ENCODE measurements around the gene RDH11. TPM values are rescaled to one million over a fixed set of nuclear protein-coding genes. Genes with fewer than 3 reads are reported as not detected.

RDH11 gene
- total and polyA plus RNA-seq, 2 experiments from 2014 or later, result 95.2 to 139 TPM

DNA sequence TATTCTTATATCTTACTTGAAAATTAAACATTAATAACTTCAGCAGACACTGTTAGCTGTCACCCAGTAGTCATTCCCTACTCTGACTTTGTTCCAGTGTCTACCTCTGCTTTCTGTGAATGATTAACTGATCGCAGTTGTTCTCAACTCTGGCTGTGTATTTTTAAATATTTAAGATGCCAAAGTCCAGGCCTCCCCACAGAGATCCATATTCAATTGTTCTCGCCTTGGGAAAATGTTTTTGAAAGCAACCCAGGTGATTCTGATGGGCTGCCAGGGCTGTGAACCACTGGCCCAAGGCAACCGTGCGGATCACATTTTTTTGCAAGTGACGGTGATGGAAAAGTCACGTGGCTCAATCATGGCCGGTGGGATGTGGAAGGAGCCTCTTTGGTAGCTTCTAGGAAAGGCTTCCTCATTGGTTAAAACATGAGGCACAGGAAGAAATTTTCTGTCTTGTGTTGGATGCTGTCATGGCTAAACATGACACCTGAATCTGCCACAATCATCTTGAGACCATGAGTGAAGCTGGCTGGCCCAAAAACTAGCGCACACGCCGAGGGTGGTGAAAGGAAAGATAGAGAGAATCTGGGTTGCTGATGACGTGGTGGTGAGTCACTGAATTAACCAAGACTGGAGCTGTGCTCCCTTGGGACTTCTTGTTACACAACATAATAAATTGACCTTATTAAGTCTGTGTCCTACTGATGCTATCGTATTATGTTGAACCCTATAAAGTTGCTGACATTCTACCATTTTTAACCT, 43.4 kb upstream of the RDH11 start:
- Histone ChIP-seq H4K20me1 (replicated peaks; ENCODE audit: insufficient read depth) (no peaks in the 10 kb centered on the region), H3K9me2 (ENCODE audit: insufficient read depth) (0 out of 2 replicates have a peak, but pooled peaks cover 9% of the 10 kb centered on the region), H3K79me2 (replicated peaks; ENCODE audit: insufficient read depth) (no peaks in the 10 kb centered on the region), H3K27ac (ENCODE audit: low read depth) (no peak overlapping the region), H3K36me3 (ENCODE audit: insufficient read depth) (no peaks in the 10 kb centered on the region), H3K4me3 (no peak overlapping the region), H2AFZ (no peak overlapping the region), H3K4me1 (ENCODE audit: insufficient read depth) (0 out of 2 replicates have a peak, but pooled peaks cover 3% of the 10 kb centered on the region), H3F3A (replicated peaks; ENCODE audit: low read depth) (no peaks in the 10 kb centered on the region), H3K27me3 (ENCODE audit: insufficient read depth) (no peaks in the 10 kb centered on the region), H3K4me2 (no peak overlapping the region)
- DNase-seq (ENCODE audit: low spot score), result no peak
- Mint-ChIP-seq H3K4me3 (no peak overlapping the region), H3K27ac (no peak overlapping the region), H3K27me3 (ENCODE audit: insufficient read depth, low read depth, poor library complexity) (peaks cover 4% of the 10 kb centered on the region), H3K9me3 (no peaks in the 10 kb centered on the region; the same call in 2 of the 3 replicates), H3K4me1 (peaks cover 13% of the 10 kb centered on the region), H3K36me3 (ENCODE audit: low read depth) (no peaks in the 10 kb centered on the region)
- no peak for ATAC-seq
- TF ChIP-seq, protein P1, sequence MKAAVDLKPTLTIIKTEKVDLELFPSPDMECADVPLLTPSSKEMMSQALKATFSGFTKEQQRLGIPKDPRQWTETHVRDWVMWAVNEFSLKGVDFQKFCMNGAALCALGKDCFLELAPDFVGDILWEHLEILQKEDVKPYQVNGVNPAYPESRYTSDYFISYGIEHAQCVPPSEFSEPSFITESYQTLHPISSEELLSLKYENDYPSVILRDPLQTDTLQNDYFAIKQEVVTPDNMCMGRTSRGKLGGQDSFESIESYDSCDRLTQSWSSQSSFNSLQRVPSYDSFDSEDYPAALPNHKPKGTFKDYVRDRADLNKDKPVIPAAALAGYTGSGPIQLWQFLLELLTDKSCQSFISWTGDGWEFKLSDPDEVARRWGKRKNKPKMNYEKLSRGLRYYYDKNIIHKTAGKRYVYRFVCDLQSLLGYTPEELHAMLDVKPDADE (IDR thresholded peaks at IDR 0.05), result no peak
- TF ChIP-seq ZNF331 (CRISPR knock-in tag; IDR thresholded peaks at IDR 0.05; ENCODE audit: low read depth) (no peak), ZNF462 (CRISPR knock-in tag; IDR thresholded peaks at IDR 0.05) (no peak), REST (IDR thresholded peaks at IDR 0.05; ENCODE audit: unreplicated experiment) (no peak), STAT1 (IDR thresholded peaks at IDR 0.05; ENCODE audit: unreplicated experiment) (no peak)
